ENCODE data around the gene POLR3A.

POLR3A gene

GRCh38 chr10:77940627-77941026 is 88.7 kb downstream of the POLR3A start:
- no peak for DNase-seq

GRCh38 chr10:77940225-77940624 is 89.1 kb downstream of the POLR3A start:
- DNase-seq: no peak

- no peak for DNase-seq
Observed at GRCh38 chr10:77939561-77940001, 89.7 kb downstream of the POLR3A start.

- DNase-seq: no peak
Observed at GRCh38 chr10:77936697-77937567, 92.4 kb downstream of the POLR3A start.

- DNase-seq: no peak
Observed at GRCh38 chr10:77932016-77932715, 97.1 kb downstream of the POLR3A start.

GRCh38 chr10:77927402-77928246 is 101.7 kb downstream of the POLR3A start:
- DNase-seq: no peak

GRCh38 chr10:77926566-77927401 is 102.5 kb downstream of the POLR3A start, which contains the start of gene DLG5:
Gene DLG5 (minus strand): TSS chr10:77926755. CDS start chr10:77926520, 235 bp downstream.
- DNase-seq: peak in 1 of 2 donors; percentile 57

GRCh38 chr10:77925795-77926565 is 103.3 kb downstream of the POLR3A start:
- DNase-seq: peak in 1 of 2 donors; percentile 48

- no peak for DNase-seq
Observed at GRCh38 chr10:77925410-77925794, 103.9 kb downstream of the POLR3A start.

- DNase-seq: no peak
Observed at GRCh38 chr10:77922566-77923179, 106.6 kb downstream of the POLR3A start.

GRCh38 chr10:77922055-77922454 is 107.3 kb downstream of the POLR3A start:
- DNase-seq: no peak

- DNase-seq: no peak
Observed at GRCh38 chr10:77921395-77921794, 107.9 kb downstream of the POLR3A start.

GRCh38 chr10:77920495-77920894 is 108.8 kb downstream of the POLR3A start:
- DNase-seq: no peak

GRCh38 chr10:77919713-77920108 is 109.6 kb downstream of the POLR3A start:
- DNase-seq: no peak
